HG03378 (cell line): ENCODE results near the gene GPR18.

Source experiments
- ATAC-seq: cut with Tn5 transposase; IDR thresholded peaks from one replicate; pipeline ENCODE4 v1.9.1; 2021; ENCODE audit warnings: mild to moderate bottlenecking, moderate library complexity; ENCODE audit not compliant: unreplicated experiment

GPR18 gene, protein sequence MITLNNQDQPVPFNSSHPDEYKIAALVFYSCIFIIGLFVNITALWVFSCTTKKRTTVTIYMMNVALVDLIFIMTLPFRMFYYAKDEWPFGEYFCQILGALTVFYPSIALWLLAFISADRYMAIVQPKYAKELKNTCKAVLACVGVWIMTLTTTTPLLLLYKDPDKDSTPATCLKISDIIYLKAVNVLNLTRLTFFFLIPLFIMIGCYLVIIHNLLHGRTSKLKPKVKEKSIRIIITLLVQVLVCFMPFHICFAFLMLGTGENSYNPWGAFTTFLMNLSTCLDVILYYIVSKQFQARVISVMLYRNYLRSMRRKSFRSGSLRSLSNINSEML

DNA sequence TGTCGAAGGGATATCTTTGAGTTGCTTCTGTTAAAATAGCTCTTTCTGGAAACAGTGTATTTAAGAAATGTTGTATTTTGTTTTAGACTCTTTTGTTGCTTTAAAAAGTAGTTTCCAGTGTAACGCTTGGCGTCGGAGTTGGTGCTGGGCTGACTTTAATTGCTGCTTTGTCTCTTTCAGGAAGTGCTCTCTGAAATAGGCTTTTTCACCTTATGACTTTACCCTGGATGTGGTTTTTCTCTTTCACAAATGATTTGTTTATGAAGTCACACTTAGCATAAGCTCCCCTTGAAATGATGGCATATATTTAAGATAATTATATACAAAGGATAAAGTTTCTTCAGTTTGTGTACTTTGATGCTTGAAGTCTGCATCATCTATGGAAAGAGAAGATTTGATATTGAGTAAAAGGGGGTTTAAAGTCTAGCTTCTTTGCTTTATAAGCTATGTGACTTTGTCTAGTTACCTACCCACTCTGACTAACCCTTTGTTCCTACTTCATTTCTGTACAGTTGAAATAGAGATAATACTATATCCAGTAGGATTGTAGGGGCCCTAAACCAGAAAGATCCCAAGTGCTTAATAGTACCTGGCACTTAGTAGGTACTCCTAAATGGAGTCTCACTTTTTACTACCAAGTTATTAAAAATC, at the start of gene GPR18:
TSS of gene GPR18 (minus strand) at position 170 of the 651 bp plus-strand sequence. CDS start 2,507 bp downstream, outside the sequence.
- ATAC-seq: peak; percentile 91

DNA sequence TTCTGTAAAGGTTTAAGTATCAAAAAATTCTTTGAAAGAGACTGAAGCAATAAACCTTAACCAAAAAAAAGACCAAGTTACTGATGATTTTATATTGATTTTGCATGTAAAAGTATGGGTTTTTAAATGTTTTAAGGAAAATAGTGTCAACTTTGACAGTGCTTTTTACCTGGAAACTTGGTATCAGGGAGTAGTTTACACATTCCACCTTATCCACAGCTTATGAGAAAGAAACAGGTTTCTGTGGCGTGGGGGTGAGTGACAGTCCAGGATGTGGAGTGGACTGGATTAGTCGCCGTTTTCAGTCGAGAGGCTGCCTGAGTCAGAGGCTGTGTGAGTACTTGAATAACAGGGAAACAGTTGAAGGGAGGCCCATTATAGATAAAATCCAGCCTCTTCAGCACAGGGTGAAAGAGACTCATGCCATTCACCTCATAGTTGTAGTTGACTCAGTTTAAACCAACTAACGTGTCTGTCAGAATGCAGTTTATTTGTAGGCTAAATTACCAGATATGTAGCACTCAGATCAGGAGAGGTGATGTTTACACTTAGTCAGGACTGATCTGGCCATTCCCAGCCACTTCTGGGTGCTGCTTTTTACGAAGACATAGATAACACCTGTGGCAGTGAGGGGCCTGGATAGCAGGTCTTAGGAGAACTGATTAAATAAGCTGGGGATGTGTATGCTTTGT, 49.6 kb upstream of the GPR18 start:
- ATAC-seq: no peak

DNA sequence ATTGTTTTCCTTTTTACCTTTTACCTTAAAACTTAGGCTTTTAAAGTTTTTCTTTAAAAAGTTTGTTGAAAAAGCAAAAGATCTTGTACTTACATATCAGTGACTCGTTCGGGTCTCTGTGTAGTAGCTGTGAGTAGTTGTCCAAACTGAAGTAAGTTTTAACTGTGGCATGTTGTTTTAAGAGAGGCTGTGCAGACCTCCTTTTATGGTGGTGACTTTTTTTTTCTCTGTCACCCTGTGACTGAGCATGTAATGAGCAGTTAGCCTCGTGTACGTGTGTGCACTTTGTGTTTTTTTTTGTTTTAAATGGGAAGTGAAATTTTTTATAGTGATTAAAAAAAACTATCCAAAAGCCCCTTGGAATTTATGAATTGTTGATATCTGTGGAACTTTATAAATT, 49.1 kb upstream of the GPR18 start, which contains the start of gene GPR183:
TSS of gene GPR183 (minus strand) at position 153 of the 400 bp plus-strand sequence. CDS start 11,254 bp downstream, outside the sequence.
- ATAC-seq: peak; percentile 47

DNA sequence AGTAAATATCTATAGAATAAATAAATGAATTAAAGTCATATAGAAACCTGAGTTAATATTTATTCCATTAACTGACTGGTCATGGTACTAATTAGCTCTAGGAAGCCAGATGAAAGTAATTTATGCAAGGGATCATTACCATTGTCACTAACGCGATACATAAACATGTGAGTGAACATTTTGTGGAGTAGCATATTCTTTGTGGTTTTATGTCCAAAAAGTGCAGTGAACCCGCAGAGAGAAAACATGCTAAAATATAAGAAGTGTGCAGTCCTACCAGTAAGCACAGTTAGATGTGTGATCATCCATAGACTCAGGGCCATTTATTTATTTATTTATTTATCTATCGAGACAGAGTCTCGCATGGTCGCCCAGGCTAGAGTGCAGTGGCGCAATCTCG, 47.4 kb upstream of the GPR18 start:
- no peak for ATAC-seq

DNA sequence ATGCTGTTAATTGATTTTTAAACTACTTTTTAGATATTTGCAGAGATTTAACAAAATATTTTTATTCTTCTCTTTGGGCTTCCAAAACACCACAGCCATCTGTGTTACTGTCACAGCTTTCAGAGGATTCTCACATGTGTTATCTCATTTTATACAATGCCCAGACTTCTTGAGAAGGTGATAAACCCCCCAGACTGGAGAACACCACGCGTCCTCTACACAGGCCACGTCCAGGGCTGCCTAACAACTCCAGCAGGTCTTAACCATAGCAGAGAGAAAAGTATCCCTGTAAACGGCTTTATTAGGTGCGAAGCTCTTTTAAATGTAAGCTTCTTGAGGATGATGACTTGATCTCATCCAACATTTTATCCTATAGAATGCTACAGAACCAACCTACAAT, 47.0 kb upstream of the GPR18 start:
- ATAC-seq: no peak

DNA sequence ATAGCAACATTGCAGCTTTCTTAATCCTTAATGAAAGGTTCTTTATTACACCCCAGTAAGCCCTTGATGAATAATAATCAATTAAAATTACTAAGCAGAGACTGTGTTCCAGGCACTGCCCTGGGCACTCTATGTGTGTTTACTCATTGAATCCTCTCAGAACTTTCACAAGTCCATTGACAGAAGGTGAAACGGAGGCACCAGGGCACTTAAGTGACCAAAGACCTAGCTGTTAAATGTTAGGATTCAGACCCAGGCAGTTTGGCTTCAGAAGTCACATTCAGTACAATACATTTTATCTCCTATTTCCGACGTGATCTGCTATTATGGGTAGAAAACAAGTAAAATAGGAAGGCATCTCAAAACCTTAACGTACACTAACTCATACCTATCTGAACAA, 46.4 kb upstream of the GPR18 start:
- no peak for ATAC-seq

DNA sequence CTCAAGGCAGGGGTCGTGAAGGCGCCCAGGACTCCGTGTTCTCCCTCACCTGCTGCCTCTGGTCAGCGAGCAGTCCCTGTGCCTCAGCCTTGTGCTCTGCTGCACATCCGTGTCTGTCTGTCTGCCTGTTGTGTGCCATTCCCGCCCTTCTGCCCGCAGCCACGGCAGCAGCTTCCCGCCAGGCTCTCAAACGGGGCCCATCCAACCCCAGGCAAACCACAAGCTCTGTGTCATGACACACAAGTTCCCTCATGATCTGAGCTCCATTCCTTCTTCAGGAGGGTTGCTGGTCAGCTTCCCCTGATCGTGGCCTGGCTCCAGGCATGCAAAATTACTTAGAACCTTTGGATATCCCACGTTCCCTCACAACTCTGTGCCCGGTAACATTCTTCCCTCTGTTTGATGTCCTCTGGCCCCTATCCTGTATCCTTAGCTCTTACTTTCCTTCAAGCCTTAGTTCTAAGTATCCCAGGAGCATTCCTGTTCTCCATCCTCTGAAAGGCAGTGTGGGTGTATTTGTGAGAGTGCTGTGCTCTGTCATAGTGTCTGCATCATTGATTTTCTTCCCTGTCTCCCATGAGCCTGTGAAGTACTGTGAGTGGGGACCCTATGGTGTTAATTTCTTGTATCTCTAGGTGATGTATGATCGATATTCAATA, 45.8 kb upstream of the GPR18 start:
- ATAC-seq: no peak

DNA sequence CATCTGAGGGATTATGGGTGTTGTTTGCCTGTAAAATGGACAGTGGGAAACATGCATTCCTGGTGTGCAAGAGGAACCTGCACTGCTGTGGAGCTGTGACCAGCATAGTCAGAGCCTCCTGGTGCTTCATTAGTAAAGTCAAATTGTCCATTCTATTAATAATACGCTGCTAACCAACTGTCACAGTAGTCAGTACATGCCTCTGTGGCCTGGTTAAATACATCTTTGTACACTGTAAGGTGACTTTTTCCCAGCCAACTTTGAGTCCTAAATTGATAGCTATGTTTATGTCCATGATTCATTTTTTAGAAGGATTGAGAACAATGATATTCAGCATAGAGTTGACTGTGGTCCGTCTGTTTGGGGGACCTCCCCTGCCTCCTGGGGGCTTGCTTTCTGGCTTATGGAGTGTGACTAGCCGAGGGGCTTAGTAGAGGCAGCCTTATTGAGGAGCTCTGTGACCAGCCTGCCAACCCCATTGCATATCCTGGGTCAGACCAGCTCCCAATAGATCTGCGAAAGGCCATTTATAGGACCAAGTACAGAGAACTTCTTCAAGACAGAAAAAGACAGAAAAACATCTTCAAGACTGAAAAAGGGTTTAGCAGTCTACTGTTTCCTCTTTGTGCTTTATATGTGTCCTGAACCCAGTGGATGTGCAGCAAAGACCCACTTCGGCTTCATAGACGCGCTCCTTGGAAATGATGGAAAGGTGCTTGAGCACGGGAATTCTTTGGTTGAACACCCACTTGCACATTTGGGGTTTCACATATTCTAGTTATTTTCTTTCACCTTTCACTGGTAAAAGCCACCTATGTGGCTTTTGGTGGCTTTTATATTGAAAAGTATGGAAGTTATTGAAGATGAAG, 44.7 kb upstream of the GPR18 start:
- no peak for ATAC-seq

DNA sequence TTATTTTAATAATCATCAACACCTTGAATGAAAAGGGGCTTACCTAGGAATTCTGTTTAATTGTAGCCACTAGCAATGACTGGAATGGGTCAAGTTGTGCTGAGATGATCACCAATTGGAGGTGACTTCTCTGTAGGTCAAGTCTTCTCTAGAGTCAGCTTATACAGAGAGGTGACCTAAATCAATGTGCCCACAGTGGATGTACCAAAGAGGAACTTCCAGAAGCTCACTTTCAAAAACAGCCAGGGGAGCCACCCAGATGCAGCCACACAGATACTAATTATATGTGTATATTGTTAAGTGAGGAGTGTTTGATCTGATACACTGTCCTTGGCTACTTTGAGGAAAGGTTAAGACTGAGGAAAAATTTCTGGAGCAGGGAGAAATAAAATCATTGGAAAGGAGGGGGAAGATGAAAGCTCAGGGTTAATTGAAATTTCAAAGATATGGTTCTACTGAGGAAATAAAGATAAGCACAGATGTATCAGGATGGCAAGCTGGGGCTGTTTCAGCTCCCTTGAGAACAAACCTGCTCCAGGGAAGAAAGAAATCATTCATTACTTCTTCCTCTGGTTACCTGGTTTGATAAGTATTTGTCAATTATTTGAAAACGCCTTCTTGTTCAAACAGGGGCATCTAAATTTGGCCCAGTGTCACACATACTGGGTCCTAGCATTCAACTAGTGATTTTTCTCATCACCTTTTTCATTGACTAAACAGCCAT, 43.9 kb upstream of the GPR18 start:
- no peak for ATAC-seq

DNA sequence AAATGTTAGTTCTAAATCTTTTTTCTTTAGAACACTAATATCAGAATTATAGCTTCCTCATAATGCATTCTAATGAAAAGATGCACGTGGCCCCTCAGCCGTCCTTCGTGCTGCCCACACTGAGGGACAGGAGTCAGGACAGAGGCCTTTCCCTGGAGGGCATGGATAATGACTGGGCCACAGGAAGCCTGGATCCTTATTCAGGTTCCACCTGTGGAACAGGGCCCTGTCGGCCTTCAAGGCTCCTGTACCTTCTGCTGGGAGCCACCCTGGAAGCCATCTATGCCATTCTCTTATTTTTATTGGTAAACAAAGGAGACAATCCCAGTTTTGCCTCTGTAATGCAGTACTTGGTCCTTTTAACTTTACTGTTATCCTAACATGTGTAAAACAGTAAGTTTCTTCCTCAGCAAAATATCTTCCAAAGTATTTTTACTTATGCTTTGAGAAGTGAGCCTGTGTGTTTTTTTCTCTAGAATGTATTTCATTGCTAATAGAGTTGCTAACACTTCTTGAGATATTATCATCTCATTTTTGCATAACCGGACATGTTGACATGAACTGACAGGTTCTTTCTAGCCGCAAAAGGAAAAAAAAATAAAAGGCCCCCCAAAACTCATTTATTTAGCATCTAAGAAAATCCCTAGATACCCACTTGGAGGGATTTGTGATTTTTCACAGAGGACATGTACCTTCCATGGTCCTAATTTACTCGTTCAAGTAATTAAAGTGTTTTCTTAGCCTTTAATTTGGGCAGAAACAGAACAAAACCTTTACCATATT, 43.1 kb upstream of the GPR18 start:
- no peak for ATAC-seq

DNA sequence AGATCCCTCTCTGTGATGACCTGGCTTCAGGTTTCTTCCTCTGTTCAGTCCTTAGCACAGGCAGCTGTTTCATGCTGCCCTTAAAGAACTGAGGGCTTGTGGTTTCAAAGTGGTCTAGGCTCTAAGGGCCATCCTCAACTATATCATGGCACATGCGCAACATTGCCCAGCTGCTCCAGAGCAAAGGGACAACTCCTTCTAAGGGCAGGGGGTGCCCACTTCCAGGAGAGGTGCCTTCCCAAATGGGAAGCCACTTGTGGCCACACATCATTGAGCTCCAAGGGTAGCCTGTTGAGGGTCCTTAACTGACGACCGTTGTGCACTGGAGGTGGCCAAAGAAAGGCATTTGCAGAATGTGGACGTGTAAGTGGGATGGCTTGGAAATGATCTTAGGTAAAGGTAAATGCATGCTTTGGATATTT, 41.8 kb upstream of the GPR18 start:
- no peak for ATAC-seq

DNA sequence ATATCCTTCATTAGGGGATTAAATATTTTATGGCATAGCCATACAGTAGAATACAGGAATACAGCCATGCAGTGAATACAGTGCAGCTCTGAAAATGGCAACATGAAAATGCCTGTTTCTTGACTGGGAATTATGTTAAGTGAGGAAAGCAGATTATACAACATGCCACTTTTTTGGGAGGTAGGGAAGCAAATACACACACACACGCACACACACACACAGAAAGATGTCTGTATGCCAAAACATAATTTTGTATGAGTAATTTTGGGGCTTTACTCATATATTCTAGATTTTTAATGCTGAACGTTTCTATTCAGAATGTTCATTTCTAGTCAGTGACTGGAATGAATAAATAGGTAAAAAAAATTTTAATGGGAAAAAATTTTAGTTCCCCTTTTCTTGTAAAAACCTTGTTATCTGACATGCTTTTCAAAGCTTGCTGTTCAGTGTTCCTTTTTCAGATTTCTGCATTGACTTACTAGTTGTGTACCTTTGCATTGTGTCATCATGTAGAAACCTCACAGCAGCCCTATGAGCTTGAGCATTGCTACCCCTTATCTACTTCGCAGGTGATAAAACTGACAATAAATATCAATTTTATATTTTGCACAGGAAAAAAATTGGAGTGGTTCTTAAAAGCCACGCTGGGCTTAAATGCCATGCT, 41.2 kb upstream of the GPR18 start:
- ATAC-seq: no peak

DNA sequence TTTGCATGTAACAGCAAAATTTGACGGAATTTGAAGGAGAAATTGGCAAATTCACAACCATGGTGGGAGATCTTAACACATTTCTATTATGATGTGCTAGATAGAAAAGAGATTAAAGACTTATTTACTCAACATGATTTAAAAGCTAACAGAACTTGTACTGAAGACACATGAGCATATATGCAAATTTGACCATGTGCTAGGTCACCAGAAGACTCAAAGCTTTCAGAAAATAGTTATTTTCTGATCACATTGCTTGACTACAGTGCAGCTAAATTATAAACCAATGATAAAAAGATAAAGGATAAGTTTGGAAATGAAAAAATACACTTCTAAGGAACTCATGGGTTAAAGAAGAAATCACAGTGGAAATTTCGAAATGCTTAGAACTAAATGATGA, 39.9 kb upstream of the GPR18 start:
- no peak for ATAC-seq

DNA sequence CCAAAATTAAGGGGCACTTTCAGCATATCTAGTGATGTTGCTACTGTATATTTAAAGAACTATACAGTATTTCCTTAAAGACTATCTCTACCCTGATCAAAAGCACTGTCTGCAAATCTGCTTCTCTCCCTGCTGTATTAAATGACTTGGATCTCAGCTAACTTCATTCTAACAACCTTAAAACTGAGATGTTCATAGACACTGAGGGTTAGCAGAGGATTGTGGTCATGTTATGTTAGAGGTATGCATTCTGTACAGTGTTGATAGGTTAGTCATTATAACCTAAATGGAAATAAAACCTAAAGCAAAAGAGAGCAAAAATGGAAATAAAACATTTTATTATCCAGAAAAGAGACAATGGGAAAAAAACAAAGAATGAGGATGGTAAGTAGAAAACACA, 39.2 kb upstream of the GPR18 start:
- ATAC-seq: no peak

DNA sequence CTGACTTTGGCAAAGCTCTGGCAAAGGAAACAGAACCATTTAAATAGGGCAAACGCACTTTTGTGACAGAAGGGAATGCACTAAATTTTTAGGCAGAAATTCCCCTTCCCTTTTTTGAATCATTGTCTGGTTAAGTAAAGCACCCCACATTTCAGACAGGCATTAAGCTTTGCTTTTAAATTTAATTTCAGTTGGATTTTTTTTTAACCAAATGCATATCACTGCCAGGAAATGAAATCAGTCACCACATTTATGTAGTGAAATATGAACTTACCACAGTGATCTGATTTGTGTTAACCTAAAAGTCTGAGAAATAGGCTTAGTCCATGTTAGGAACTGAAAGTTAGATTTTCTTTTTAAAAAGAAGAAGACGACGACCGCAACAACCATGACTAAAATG, 38.2 kb upstream of the GPR18 start:
- peak; percentile 48 for ATAC-seq

DNA sequence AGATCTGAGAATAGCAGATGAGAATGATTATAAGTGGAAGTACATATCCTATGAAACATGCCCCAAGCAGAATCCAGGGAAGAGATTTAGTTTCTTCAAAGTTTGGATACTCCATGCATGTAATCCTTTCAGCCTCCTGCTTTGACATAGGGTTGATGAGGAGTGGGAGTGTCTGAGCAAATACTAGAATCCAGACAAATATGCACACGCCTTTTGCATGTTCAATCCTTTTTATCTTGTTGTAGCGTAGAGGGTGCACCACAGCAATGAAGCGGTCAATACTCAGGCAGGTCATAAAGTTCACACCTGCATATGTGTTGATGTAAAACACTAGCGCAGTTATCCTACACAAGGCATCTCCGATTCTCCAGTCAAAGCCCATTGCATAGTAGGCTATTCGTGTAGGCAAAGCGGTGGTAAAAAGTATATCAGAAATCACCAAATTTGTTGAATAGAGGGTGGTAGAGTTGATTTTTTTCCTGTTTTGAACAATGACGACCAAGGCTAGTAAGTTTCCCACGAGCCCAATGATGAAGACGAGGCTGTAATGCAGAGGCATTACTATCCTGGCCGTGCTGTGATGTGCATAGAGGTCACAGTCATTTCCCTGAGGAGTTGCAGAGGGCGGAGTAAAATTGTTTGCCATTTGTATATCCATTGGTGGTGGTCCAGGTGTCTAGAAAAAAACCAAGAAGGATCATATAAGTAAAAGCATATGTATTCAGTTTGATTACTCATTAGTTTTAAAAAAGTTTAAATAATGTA, 37.5 kb upstream of the GPR18 start:
- ATAC-seq: no peak

DNA sequence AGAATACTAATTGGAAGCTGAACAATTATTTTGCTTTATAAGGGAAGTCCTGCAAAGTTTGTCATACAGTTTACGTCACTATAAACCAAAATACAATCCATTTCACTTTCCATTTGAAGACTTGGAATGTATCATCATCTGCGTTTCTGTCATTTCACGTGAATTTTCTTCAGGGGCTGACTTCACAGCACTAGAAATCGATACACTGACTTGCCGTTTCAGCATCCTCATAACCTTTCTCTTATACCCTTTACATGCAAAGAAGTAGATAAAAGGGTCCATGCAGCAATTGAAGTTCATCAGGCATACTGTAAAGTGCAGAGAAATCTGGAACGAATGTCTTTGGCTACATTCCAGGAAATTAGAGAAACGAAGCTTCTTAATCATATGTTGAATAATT, 36.8 kb upstream of the GPR18 start:
- ATAC-seq: no peak

DNA sequence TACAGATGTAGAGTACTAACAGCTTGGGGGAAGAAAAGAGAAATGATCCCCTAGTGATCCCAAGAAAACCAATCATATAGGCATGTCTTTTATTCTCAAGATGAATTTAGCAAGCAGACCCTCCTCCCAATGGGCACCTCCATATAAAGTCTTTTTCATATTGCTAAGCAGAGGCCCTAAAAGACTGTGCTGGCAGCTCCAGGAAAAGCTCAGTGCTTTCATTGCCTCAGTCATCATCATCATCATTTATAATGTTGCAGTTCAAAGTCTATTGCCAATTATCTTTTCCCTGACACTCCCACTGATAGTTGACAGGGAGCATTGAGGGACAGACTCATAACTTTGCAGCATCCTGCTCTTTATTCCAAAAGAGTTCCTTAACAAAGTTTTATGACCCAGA, 36.0 kb upstream of the GPR18 start:
- ATAC-seq: no peak
